GM12878 (cell line): ENCODE measurements around the gene CD300A. TPM values are rescaled to one million over a fixed set of nuclear protein-coding genes. Genes with fewer than 3 reads are reported as not detected.

Experiments
- ATAC-seq: fragments of 200-7000 bp; cut with Tn5 transposase; 3 replicates; pipeline ENCODE4 v1.9.1; 2020; ENCODE audit warnings: mild to moderate bottlenecking, moderate library complexity
- BruUV-seq: library from RNA; stranded (reverse); fragments of 400-500 nt; replicated peaks from 2 replicates; lab custom pipeline; 2021; lab: Mats Ljungman, UMichigan
- CTCF ChIA-PET: fragments of 300-600 bp; sonication (Branson Sonifier 250); formaldehyde crosslinking; extraction: SDS; loops from one replicate; lab custom pipeline; 2021; ENCODE audit warnings: inconsistent platforms; lab: Yijun Ruan, JAX
- POLR2A ChIA-PET: fragments of 350-600 bp; formaldehyde crosslinking; extraction: SDS; loops from one replicate; lab custom pipeline; 2021; ENCODE audit warnings: inconsistent platforms; lab: Charles Lee
- RAD21 ChIA-PET: fragments of 300-600 bp; sonication (Branson Sonifier 250); formaldehyde crosslinking; loops from one replicate; lab custom pipeline; 2023; ENCODE audit warnings: antibody characterized with exemption; ENCODE audit not compliant: unreplicated experiment; lab: Charles Lee
- SMC1A ChIA-PET: fragments of 300-600 bp; sonication (Branson Sonifier 250); formaldehyde crosslinking; loops from one replicate; lab custom pipeline; 2023; ENCODE audit not compliant: unreplicated experiment, uncharacterized antibody; lab: Charles Lee
- DNase-seq: peaks from one replicate; pipeline ENCODE4 v3.0.0-alpha.2; 2011; ENCODE audit warnings: low read depth, low spot score
- FAIRE-seq: peaks from 3 replicates; lab custom pipeline; 2011; peaks lifted over from hg19 to GRCh38; lab: Jason Lieb, UNC
- H2AFZ ChIP-seq: 2 replicates; pipeline ENCODE4 v1.6.0; 2011; ENCODE audit warnings: low read depth, low read length, control low read depth; ENCODE audit not compliant: control insufficient read depth
- H3K27ac ChIP-seq: 2 replicates; pipeline ENCODE4 v1.5.1; 2011; ENCODE audit warnings: control low read depth; ENCODE audit not compliant: control insufficient read depth, insufficient read depth
- H3K27me3 ChIP-seq, 2 experiments: replicated peaks in 1 of 2; 2 replicates each; pipeline versions ENCODE4 v1.6.0 to v1.6.1; 2011; ENCODE audit warnings: low read length in 1 of 2; ENCODE audit not compliant: control insufficient read depth in 2 of 2, insufficient read depth in 2 of 2
- H3K36me3 ChIP-seq, 2 experiments: 2 replicates each; pipeline ENCODE4 v1.5.1; 2011; ENCODE audit warnings: low read length in 1 of 2; ENCODE audit not compliant: control insufficient read depth in 2 of 2, insufficient read depth in 2 of 2
- H3K4me1 ChIP-seq: 2 replicates; pipeline ENCODE4 v1.6.1; 2011; ENCODE audit warnings: mild to moderate bottlenecking, low read length, moderate library complexity, mixed read lengths; ENCODE audit not compliant: control insufficient read depth, insufficient read depth
- H3K4me2 ChIP-seq: 2 replicates; pipeline ENCODE4 v1.6.0; 2011; ENCODE audit warnings: control low read depth; ENCODE audit not compliant: control insufficient read depth, insufficient read depth
- H3K4me3 ChIP-seq: fragments of 200-600 bp; sonication (generic); 2 replicates; pipeline ENCODE4 v1.5.1; 2016
- H3K79me2 ChIP-seq: 2 replicates; pipeline ENCODE4 v1.6.0; 2011; ENCODE audit warnings: low read length; ENCODE audit not compliant: control insufficient read depth, insufficient read depth
- H3K9ac ChIP-seq: 2 replicates; pipeline ENCODE4 v1.8.0; 2011; ENCODE audit warnings: low read length, control low read depth, mixed read lengths; ENCODE audit not compliant: control insufficient read depth, insufficient read depth
- H3K9me3 ChIP-seq: replicated peaks from 3 replicates; pipeline ENCODE4 v1.5.1; 2011; ENCODE audit warnings: mild to moderate bottlenecking, low read length; ENCODE audit not compliant: control insufficient read depth, insufficient read depth
- H4K20me1 ChIP-seq: 2 replicates; pipeline ENCODE4 v1.6.0; 2011; ENCODE audit not compliant: control insufficient read depth, insufficient read depth
- ATF7 ChIP-seq: fragments of 450-650 bp; IDR thresholded peaks from 2 replicates; pipeline ENCODE4 v1.6.1; 2016; ENCODE audit warnings: low read depth, mild to moderate bottlenecking
- HCFC1 ChIP-seq: fragments of 150-350 bp; IDR thresholded peaks from 2 replicates; pipeline ENCODE4 v1.6.1; 2014; ENCODE audit warnings: low read length
- JUND ChIP-seq: IDR thresholded peaks from 2 replicates; pipeline ENCODE4 v1.6.1; 2012; ENCODE audit warnings: low read depth, mild to moderate bottlenecking, low read length, improper control_type of control experiment, moderate library complexity
- NBN ChIP-seq: fragments of 450-650 bp; IDR thresholded peaks from 2 replicates; pipeline ENCODE4 v1.6.1; 2016
- NR2C2 ChIP-seq: IDR thresholded peaks from 2 replicates; pipeline ENCODE4 v1.6.1; 2011; ENCODE audit warnings: borderline replicate concordance, low read depth; ENCODE audit not compliant: control insufficient read depth, insufficient read length
- PAX8 ChIP-seq: fragments of 450-650 bp; IDR thresholded peaks from 2 replicates; pipeline ENCODE4 v1.6.1; 2017; ENCODE audit warnings: mild to moderate bottlenecking, moderate library complexity
- SMAD1 ChIP-seq: fragments of 450-650 bp; IDR thresholded peaks from 2 replicates; pipeline ENCODE4 v1.6.1; 2018; ENCODE audit warnings: mild to moderate bottlenecking, low read depth; ENCODE audit not compliant: partially characterized antibody
- SMARCA5 ChIP-seq: fragments of 450-650 bp; IDR thresholded peaks from 2 replicates; pipeline ENCODE4 v1.6.1; 2017; ENCODE audit warnings: mild to moderate bottlenecking
- ZNF274 ChIP-seq: IDR thresholded peaks from one replicate; pipeline ENCODE4 v1.8.0; 2011; ENCODE audit not compliant: insufficient read length, insufficient read depth
- WGBS: methylation state at CpG from one replicate; pipeline ENCODE4 v1.1.6; 2016; ENCODE audit warnings: low lambda C conversion rate; ENCODE audit not compliant: insufficient replicate concordance, insufficient coverage; ENCODE audit errors: missing lambda C conversion rate; 5-methylcytosine and 5-hydroxymethylcytosine counted together
- in situ Hi-C: fragments of 300-500 bp; cut with MboI; formaldehyde crosslinking; loops from 9 replicates; pipeline ENCODE4 v1.14.3; 2018; ENCODE audit warnings: mixed read lengths
- intact Hi-C: fragments of 100-400 bp; cut with micrococcal nuclease; formaldehyde crosslinking; loops from one replicate; pipeline ENCODE4 v1.14.2; 2022; ENCODE audit not compliant: unreplicated experiment
- polyA plus RNA-seq, 11 experiments: library from polyadenylated mRNA; depleted of rRNA in 4 of 11; unstranded in 6 of 11; stranded (reverse) in 5 of 11; fragments of >200 nt; fragmentation: Nextera tagmentation in 4 of 11; fragmentation: Illumina TruSeq in 1 of 11; extraction: Ambion mirVana in 4 of 11; extraction: Trizol in 1 of 11; gene quantifications; 1 replicate in 1 of 11; 2 replicates in 10 of 11; pipeline versions ENCODE4 v1.2.1 to v1.2.3, GENCODE V29; 2011 to 2016; ENCODE audit warnings: inconsistent platforms in 2 of 11, missing spikeins in 2 of 11, low read depth in 1 of 11
- total RNA-seq, 4 experiments: library from RNA; depleted of rRNA in 3 of 4; stranded (reverse); fragments of >200 nt in 3 of 4; fragmentation: Illumina TruSeq in 1 of 4; extraction: Trizol in 1 of 4; gene quantifications; 2 replicates each; pipeline versions ENCODE4 v1.2.1 to v1.2.3, GENCODE V29; 2013 to 2021
- TF ChIP-seq, protein P1 (sequence below): IDR thresholded peaks from 2 replicates; pipeline ENCODE4 v1.6.1; 2012; ENCODE audit warnings: low read depth, low read length, improper control_type of control experiment
- TF ChIP-seq, protein P2 (sequence below): IDR thresholded peaks from 2 replicates; pipeline ENCODE4 v1.6.1; 2011; ENCODE audit warnings: mild to moderate bottlenecking, low read depth, low read length, moderate library complexity; ENCODE audit not compliant: insufficient replicate concordance

Gene CD300A
- total and polyA plus RNA-seq, 10 of the 15 experiments (the other 5 are each of a cell fraction or from before 2014, with no cell fraction given): 10.6 to 128 (median 36.1) TPM

DNA sequence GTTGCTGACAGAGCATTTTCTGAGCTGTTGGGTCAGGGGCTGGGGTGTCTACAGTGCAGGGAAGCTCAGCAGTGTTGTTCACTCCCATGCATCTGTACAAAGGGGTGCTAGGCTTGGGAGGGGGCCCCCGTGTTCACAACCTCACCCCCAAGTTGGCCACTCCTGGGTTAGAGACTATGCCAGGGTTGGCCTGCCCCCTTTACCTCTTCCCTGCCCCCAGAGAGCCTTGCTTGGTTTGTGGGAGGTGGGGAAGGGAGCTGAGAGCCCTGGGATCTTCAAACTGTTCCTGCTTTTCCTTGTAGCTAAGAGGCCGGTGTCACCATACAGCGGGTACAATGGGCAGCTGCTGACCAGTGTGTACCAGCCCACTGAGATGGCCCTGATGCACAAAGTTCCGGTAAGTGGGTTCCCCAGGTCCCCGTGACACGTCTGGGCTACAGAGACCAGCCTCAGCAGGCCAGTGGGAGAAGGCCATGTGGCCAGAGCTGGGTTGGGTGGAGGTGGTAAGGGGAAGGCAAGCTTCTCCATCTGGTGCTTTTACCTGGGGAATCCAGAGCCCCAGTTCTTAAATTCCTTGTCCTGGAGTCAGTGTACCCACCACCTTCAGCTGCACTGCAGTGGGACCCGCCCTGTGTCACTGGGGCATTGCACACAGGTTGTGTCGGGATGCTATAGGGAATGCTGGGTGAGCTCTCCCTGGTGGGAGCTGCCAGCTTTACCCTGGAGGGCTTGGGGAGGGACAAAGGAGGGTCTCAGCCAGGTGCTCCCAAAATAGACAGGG is 22.7 kb upstream of the CD300A start (continued):
- TF ChIP-seq, protein P1, sequence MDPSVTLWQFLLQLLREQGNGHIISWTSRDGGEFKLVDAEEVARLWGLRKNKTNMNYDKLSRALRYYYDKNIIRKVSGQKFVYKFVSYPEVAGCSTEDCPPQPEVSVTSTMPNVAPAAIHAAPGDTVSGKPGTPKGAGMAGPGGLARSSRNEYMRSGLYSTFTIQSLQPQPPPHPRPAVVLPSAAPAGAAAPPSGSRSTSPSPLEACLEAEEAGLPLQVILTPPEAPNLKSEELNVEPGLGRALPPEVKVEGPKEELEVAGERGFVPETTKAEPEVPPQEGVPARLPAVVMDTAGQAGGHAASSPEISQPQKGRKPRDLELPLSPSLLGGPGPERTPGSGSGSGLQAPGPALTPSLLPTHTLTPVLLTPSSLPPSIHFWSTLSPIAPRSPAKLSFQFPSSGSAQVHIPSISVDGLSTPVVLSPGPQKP: no peak
- TF ChIP-seq, protein P2, sequence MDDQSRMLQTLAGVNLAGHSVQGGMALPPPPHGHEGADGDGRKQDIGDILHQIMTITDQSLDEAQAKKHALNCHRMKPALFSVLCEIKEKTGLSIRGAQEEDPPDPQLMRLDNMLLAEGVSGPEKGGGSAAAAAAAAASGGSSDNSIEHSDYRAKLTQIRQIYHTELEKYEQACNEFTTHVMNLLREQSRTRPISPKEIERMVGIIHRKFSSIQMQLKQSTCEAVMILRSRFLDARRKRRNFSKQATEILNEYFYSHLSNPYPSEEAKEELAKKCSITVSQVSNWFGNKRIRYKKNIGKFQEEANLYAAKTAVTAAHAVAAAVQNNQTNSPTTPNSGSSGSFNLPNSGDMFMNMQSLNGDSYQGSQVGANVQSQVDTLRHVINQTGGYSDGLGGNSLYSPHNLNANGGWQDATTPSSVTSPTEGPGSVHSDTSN: no peak

DNA sequence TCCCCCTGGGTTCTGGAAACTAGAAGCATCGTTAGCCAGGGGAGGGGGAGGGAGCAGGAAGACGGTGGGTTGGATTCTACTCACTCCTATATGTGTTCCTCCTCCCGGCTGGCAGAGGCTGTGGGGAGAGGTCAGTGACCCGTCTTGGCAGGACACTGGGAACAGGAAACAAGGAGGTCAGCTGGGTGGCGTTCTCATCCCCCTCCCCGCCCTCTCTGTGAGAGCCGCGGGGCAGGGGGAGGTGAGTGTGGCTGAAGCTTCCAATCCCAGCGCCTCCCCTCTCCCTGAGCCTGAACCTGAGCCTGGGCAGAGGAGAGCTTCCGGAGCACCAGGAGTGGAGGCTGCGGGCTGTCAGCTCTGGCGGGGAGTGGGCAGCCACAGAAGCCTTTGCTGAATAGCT is 22.0 kb upstream of the CD300A start:
- WGBS: 40% methylated on average over 12 of the region's 12 CpGs
- no peaks in the 10 kb centered on the region for H3K27me3 ChIP-seq
- intact Hi-C loops (no loop called here), in situ Hi-C loops (no loop called here)
- H2AFZ ChIP-seq: no peak overlapping the region
- no peak overlapping the region for H3K4me3 ChIP-seq
- ChIA-PET CTCF (interaction anchor here (1.1 to 5.1 kb wide), 5 partner anchors 8 to 76 kb away, joined by 3 to 34 read pairs (median 8); no protein-coding TSS in a partner anchor), SMC1A (interaction anchor here (1.0 to 2.9 kb wide), 4 partner anchors 10 to 65 kb away, joined by 3 to 12 read pairs (median 4); no protein-coding TSS in a partner anchor), RAD21 (interaction anchor here (1.7 kb wide), 1 partner anchor 10 kb away, joined by 7 read pairs; no protein-coding TSS in a partner anchor), POLR2A (no interaction called here)
- no peak for ATAC-seq
- no peak for DNase-seq
- no peaks in the 10 kb centered on the region for H3K36me3 ChIP-seq
- FAIRE-seq: no peak
- no peaks in the 10 kb centered on the region for H3K79me2 ChIP-seq
- H3K27ac ChIP-seq: no peak overlapping the region
- no peaks in the 10 kb centered on the region; the same call in 2 of the 3 replicates for H3K9me3 ChIP-seq
- peaks cover 5% of the 10 kb centered on the region; the same call in 1 of the 2 replicates for H3K4me1 ChIP-seq
- no peak overlapping the region for H3K9ac ChIP-seq
- H3K4me2 ChIP-seq: no peak overlapping the region
- no TSS peak for BruUV-seq
- no peaks in the 10 kb centered on the region for H4K20me1 ChIP-seq
- TF ChIP-seq NBN (no peak), HCFC1 (no peak), SMARCA5 (no peak), NR2C2 (no peak), JUND (no peak), SMAD1 (no peak), ZNF274 (no peak), ATF7 (no peak), PAX8 (no peak)
- TF ChIP-seq, protein P2: no peak
